Retinal pigment epithelial cell (primary cell): ENCODE measurements around the gene RUNX1.

ENCODE experiments used
- DNase-seq: peaks from one replicate; pipeline ENCODE4 v3.0.0-alpha.2; 2010; ENCODE audit warnings: low read depth
- H3K4me3 ChIP-seq: 2 replicates; pipeline ENCODE4 v1.5.1; 2011; ENCODE audit warnings: mild to moderate bottlenecking, low read length, control low read depth, moderate library complexity
- TF ChIP-seq, protein P1 (sequence below): conservative IDR thresholded peaks from 2 replicates; pipeline ENCODE4 v1.5.1; 2011; ENCODE audit warnings: low read depth, low read length, control low read depth, inconsistent platforms

RUNX1 gene

DNA sequence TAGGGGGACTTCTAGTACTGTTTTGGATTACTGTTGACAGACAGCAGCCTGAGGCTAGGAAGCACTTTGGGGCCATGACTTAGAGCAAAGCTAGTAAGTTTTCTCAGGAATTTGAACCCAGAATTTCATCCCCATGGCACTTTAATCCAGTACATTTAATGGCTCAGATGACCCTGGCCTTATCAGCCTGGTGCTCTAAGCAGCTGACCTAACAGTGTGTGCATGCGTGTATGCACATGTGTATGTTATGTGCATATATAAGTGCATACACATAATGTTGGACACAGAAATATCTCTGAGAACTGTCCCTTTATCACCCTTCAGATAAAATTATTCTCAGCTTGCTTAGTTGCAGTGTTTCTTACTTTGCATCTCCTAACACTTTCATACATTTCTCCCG, 265.3 kb downstream of the RUNX1 start:
- H3K4me3 ChIP-seq: no peak overlapping the region
- TF ChIP-seq, protein P1, sequence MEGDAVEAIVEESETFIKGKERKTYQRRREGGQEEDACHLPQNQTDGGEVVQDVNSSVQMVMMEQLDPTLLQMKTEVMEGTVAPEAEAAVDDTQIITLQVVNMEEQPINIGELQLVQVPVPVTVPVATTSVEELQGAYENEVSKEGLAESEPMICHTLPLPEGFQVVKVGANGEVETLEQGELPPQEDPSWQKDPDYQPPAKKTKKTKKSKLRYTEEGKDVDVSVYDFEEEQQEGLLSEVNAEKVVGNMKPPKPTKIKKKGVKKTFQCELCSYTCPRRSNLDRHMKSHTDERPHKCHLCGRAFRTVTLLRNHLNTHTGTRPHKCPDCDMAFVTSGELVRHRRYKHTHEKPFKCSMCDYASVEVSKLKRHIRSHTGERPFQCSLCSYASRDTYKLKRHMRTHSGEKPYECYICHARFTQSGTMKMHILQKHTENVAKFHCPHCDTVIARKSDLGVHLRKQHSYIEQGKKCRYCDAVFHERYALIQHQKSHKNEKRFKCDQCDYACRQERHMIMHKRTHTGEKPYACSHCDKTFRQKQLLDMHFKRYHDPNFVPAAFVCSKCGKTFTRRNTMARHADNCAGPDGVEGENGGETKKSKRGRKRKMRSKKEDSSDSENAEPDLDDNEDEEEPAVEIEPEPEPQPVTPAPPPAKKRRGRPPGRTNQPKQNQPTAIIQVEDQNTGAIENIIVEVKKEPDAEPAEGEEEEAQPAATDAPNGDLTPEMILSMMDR: no peak
- DNase-seq: no peak

DNA sequence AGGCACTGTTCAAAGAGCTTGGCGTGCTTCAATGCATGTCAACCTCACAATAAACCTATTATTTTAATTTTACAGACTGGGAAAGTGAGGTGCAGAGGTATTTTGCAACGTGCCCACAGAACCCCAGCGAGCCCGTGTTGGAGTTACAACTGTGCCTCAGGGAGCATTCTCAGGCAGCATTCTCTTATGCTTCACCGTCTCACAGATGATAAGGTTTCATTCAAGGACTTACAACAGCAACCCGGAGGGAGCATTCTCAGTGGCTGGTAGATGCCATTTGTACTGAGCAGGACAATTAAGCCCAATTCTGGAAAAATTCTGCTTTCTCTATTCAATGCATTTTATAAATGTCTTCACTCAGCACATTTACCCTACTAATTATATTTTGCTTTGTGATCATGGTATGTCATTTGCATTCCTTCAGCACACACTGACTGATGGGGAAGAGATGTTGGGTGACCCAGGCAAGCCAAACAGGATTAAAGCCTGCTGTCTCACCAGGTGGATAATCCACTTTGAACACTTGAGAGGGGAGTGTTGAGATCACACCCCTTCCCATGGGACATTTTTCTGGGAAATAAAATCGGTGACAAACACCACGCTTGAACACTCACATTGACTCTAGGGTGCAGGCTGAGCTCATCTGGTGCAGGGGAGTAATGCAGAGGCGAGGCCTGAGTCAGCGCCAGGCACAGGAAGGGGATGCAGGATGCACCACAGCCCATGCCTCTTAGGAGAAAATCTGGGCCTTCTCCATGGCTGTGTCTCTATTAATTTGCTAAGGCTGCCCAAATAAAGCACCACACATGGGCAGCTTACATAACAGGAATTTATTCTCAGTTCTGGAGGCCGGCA, 266.4 kb downstream of the RUNX1 start:
- DNase-seq: no peak

DNA sequence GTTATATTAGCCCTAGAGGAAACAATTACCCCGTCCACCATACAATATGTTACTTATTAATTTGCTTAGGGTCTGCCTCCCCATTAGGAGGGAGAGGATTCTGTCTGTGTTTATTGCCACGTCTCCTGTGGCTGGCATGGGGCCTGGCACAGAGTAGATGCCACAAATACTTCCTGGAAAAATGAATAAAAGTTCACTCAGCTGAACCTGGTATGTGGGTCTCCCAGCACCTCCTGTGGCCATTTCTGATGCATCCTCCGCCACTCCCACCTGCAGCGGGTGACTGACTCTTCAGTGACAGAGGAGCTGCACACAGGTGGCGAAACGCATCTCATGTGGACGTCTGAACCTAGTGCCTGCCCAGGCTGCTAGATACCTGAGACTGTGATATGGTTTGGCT, 267.6 kb downstream of the RUNX1 start:
- TF ChIP-seq, protein P1: no peak
- no peak for DNase-seq
- H3K4me3 ChIP-seq: no peak overlapping the region

More for the DNA sequence above, 266.4 kb downstream of the RUNX1 start:
- H3K4me3 ChIP-seq: no peak overlapping the region
- TF ChIP-seq, protein P1: no peak

DNA sequence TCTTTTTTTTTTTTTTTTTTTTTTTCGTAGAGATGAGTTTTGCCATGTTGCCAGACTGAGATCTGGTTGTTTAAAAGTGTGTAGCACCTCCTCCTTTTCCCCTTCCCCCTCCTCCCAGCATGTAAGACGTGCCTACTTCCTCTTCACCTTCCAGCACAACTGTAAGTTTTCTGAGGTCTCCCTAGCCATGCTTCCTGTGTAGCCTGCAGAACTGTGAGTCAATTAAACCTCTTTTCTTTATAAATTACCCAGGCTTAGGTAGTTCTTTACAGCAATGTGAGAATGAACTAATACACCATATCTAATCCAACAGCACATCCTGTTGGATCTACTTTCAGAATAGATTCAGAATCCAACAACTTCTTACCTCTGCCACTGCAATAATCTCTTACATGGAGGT, 269.2 kb downstream of the RUNX1 start:
- no peak overlapping the region for H3K4me3 ChIP-seq
- no peak for DNase-seq
- TF ChIP-seq, protein P1: no peak

DNA sequence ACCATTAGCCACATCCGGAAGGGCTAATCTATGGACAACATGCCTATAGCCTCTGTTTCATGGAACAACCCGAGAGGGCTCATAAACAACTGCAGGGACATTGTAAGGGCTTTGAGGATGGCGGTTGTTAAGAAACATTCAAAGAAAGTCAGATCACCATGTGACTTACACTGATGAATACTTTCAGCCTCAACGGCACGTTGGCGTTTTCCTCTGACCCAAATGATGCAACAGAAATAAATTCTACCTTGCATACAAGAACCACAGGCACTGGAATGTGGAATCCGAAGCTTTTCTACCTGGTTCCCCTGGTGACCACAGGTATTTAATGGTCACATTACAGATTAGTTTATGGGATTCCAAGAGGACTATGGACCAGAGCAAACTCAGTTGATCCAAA, 273.3 kb downstream of the RUNX1 start:
- DNase-seq: no peak
- no peak overlapping the region for H3K4me3 ChIP-seq
- TF ChIP-seq, protein P1: no peak

DNA sequence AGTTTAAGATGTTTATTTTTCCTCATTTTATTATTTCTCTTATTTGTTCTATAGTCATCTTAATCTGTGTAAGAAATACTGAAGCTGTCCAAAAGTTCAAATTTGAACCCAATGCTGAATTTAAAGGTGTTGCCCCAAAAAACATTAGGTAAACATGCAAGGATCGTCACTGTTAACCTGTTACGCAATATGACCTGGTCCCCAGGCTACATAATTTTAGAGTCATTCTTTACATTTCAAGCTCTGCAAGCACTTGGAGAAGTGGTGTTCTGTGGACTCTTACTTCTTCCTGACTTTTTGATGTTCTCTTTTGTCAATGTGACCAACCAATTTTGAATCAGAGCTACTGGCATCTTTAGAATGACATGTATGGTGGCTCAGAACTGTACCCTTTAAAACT, 274.4 kb downstream of the RUNX1 start:
- TF ChIP-seq, protein P1: no peak
- H3K4me3 ChIP-seq: no peak overlapping the region
- no peak for DNase-seq

DNA sequence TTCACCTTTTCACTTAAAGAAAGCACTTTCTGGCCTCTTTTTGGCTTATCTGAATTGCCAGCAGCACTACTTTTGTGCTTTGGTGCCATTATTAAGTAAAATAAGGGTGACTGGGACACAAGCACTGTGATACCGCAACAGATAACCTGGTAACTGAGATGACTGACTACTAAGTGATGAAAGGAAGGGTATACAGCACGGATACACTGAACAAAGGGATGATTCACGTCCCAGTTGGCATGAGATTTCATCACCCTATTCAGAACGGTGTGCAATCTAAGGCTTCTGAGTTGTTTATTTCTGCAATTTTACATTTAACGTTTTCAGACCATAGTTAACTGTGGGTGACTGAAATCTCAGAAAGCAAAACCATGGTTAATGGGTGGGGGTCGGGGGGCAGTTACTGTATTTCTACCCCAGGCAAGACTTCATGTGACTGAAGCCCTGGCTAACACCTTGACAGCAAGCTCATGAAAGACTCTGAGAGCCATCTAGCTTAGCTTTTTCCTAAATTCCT, 277.5 kb downstream of the RUNX1 start:
- no peak overlapping the region for H3K4me3 ChIP-seq

More for the DNA sequence above, 277.5 kb downstream of the RUNX1 start:
- TF ChIP-seq, protein P1: no peak
- no peak for DNase-seq
